Gastrocnemius medialis (tissue), 4 donors: ENCODE measurements around the gene CALU.

Experiments
- CTCF ChIP-seq, 5 experiments: fragments of 450-650 bp in 3 of 5; fragments of 200-600 bp in 2 of 5; sonication (generic) in 2 of 5; IDR thresholded peaks in 4 of 5; conservative IDR thresholded peaks in 1 of 5; 1 replicate in 4 of 5; 2 replicates in 1 of 5; pipeline ENCODE4 v1.5.1; 2016 to 2019; ENCODE audit warnings: antibody characterized with exemption in 5 of 5, mild to moderate bottlenecking in 3 of 5, moderate library complexity in 3 of 5
- POLR2A ChIP-seq, 2 donors: fragments of 450-650 bp; IDR thresholded peaks; one replicate each; pipeline ENCODE4 v1.6.1; 2017; ENCODE audit warnings: antibody characterized with exemption in 2 of 2, mild to moderate bottlenecking in 2 of 2, moderate library complexity in 2 of 2

DNA sequence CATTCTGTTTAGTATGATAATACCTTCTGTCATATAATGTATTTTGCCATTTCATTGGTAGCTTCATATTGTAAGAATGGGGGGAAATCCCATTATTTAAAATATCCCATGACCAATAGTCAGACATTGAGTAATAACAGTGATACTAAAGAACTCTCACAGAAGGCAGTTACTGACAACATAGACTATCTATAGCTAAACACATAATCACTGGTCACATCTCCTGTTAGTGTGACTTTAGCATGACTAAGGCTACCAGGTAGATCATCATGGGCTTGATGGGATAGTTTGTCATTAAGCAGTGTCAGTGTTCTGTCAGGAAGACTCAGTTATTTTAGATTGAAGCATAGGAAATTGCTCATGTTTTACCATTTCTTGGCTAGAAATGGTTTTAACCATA lies 20.1 kb downstream of the CALU start:
- TF ChIP-seq CTCF (IDR thresholded peaks at IDR 0.05 in 4 of 5, conservative IDR thresholded peaks at IDR 0.05 in 1 of 5) (no peak), POLR2A (IDR thresholded peaks at IDR 0.05) (no peak)
